ENCODE data around the gene SPTB. TPM values are rescaled to one million over a fixed set of nuclear protein-coding genes. Genes with fewer than 3 reads are reported as not detected.

The SPTB gene
- polyA plus RNA-seq, 3 donors from 2014 or later, result 0.29 TPM; not detected in 2

DNA sequence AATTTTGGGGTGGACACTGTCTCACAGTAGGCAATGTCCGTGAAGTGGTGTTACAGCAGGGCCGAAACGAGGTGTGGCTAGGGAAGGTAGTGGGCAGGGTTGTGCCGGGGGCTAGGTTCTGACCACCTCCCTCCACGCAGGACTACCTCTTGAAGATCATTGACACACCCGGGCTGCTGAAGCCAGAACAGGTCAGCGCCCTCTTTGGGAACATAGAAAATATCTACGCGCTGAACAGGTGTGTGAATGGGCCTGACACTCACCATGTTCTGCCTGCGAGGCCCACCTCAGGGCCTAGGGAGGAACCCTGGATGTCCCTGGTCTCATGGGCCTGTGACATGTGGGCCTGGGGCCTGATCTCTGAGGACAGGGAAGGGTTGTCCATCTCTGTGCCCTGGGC is 150.9 kb downstream of the SPTB start:
- Mint-ChIP-seq H3K27ac (peak overlapping the region; percentile 96 to 99 (median 97)), H3K9me3 (no peaks in the 10 kb centered on the region), H3K27me3 (ENCODE audit: low read depth in 3 of 3) (peaks cover 3 to 6% (median 6%) of the 10 kb centered on the region in 3 donors), H3K4me3 (peak overlapping the region in 4 of 5 donors; percentile 33 to 96 (median 72)), H3K4me1 (peaks cover 87 to 88% of the 10 kb centered on the region in 2 donors), H3K36me3 (peaks cover 29 to 54% (median 33%) of the 10 kb centered on the region in 3 donors)
- no peak for DNase-seq

DNA sequence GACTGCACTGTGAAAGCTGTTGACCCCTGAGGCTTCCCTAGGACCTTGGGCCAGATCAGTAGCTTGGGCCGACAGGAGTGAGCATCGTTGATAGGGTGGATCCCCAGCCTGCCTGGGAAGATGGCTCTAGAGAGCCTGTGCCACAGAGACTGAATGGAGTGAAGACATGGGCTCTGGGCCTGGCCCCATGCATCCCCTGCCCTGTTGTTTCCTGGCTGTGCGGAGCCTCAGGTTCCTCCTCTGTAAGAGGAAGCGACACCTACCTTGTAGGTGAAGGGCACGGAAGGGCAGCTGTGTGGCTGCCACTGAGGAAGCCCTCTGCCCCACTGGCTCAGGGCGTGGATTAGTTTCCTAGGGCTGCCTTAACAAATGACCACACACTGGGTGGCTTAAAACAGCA is 151.6 kb downstream of the SPTB start:
- DNase-seq, result no peak
- Mint-ChIP-seq H3K4me3 (peak overlapping the region; percentile 18 to 96 (median 51)), H3K36me3 (peaks cover 25 to 46% (median 30%) of the 10 kb centered on the region in 3 donors), H3K27me3 (ENCODE audit: low read depth in 3 of 3) (peaks cover 5 to 11% (median 8%) of the 10 kb centered on the region in 3 donors), H3K9me3 (no peaks in the 10 kb centered on the region), H3K4me1 (peaks cover 87 to 88% of the 10 kb centered on the region in 2 donors), H3K27ac (peak overlapping the region; percentile 96 to 99 (median 97))

DNA sequence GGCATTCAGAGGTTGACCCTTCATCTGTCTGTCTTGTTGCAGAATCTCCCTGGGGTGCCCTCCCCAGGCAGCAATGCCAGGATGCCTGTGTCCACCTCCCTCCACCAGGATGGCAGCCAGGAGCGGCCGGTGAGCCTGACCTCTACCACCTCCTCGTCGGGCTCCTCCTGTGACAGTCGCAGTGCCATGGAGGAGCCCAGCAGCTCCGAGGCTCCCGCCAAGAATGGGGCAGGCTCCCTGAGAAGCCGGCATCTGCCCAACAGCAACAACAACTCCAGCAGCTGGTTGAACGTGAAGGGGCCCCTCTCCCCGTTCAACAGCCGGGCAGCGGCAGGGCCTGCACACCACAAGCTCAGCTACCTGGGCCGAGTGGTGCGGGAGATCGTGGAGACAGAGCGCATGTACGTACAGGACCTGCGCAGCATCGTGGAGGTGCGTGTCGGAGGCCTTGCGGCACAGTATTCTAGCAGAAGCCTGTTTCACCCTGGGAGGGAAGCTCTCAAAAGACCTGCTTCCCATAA is 152.1 kb downstream of the SPTB start:
- Mint-ChIP-seq H3K27me3 (ENCODE audit: low read depth in 3 of 3) (peaks cover 10 to 13% (median 11%) of the 10 kb centered on the region in 3 donors), H3K27ac (peak overlapping the region; percentile 96 to 99 (median 97)), H3K4me1 (peaks cover 90 to 91% of the 10 kb centered on the region in 2 donors), H3K4me3 (peak overlapping the region; percentile 18 to 96 (median 93)), H3K9me3 (no peaks in the 10 kb centered on the region), H3K36me3 (peaks cover 25 to 43% (median 30%) of the 10 kb centered on the region in 3 donors)
- DNase-seq, result no peak

- H3K4me3 Mint-ChIP-seq, result peak overlapping the region; percentile 83 to 96 (median 93)
- H3K36me3 Mint-ChIP-seq, result peaks cover 24 to 32% (median 29%) of the 10 kb centered on the region in 3 donors
- H3K27me3 Mint-ChIP-seq (ENCODE audit: low read depth in 3 of 3), result peaks cover 9 to 12% (median 12%) of the 10 kb centered on the region in 3 donors
- no peak for DNase-seq
- peak overlapping the region; percentile 96 to 99 (median 97) for H3K27ac Mint-ChIP-seq
- H3K4me1 Mint-ChIP-seq, result peaks cover 95 to 97% of the 10 kb centered on the region in 2 donors
- H3K9me3 Mint-ChIP-seq, result no peaks in the 10 kb centered on the region
Observed at GRCh38 chr14:64726585-64726890, 153.2 kb downstream of the SPTB start.

DNA sequence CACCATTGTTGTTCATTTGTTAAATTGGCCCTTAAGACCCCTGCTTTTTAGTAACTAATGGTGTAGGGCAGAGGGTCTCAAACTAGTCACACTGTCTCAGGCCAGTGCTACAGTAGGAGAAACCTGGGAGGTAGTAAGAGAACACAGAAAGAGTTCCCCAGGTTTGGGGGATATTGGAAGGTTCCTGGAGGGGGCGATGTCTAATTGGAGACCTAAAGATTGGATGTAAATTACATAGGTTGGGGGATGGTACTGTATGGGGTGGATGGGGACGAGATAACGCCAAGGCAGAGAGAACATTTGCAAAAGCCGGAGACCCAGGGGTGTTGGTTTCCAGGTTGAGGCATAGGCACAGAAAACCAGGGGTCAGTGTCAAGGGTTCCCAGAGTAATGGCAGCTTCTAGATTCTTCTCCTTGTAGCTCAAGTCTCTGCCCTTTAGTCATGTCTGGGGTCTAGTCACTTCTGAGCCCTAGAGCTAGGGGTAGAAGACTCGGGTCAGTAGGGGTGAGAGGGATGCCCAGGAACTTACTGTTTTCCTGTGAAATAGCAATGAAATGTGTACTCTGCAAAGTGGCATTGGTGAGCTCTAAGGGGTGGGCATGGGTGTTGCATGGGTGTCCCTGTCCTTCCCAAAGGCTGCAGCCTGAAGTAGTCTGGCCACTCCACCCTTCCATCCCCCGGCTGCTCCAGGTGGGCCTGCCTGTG is 153.7 kb downstream of the SPTB start:
- DNase-seq, result no peak
- Mint-ChIP-seq H3K4me1 (peaks cover 96 to 99% of the 10 kb centered on the region in 2 donors), H3K36me3 (peaks cover 20 to 29% (median 26%) of the 10 kb centered on the region in 3 donors), H3K9me3 (no peaks in the 10 kb centered on the region), H3K27ac (peak overlapping the region; percentile 96 to 99 (median 97)), H3K4me3 (peak overlapping the region; percentile 83 to 96 (median 93)), H3K27me3 (ENCODE audit: low read depth in 3 of 3) (peaks cover 9 to 12% (median 11%) of the 10 kb centered on the region in 3 donors)

GRCh38 chr14:64725261-64725815 is 154.4 kb downstream of the SPTB start:
- H3K27ac Mint-ChIP-seq, result peak overlapping the region; percentile 96 to 99 (median 97)
- peaks cover 9 to 12% (median 11%) of the 10 kb centered on the region in 3 donors for H3K27me3 Mint-ChIP-seq (ENCODE audit: low read depth in 3 of 3)
- H3K4me3 Mint-ChIP-seq, result peak overlapping the region; percentile 83 to 96 (median 93)
- H3K4me1 Mint-ChIP-seq, result peaks cover 100% of the 10 kb centered on the region in 2 donors
- DNase-seq, result no peak
- H3K9me3 Mint-ChIP-seq, result no peaks in the 10 kb centered on the region
- peaks cover 18 to 29% (median 23%) of the 10 kb centered on the region in 3 donors for H3K36me3 Mint-ChIP-seq

GRCh38 chr14:64724578-64724930 is 155.2 kb downstream of the SPTB start:
- H3K27ac Mint-ChIP-seq, result peak overlapping the region; percentile 96 to 99 (median 97)
- peaks cover 100% of the 10 kb centered on the region in 2 donors for H3K4me1 Mint-ChIP-seq
- peaks cover 9 to 16% (median 11%) of the 10 kb centered on the region in 3 donors for H3K27me3 Mint-ChIP-seq (ENCODE audit: low read depth in 3 of 3)
- H3K36me3 Mint-ChIP-seq, result peaks cover 15 to 25% (median 22%) of the 10 kb centered on the region in 3 donors
- H3K9me3 Mint-ChIP-seq, result no peaks in the 10 kb centered on the region
- no peak for DNase-seq
- H3K4me3 Mint-ChIP-seq, result peak overlapping the region; percentile 83 to 96 (median 93)

- peak overlapping the region; percentile 96 to 99 (median 97) for H3K27ac Mint-ChIP-seq
- H3K4me3 Mint-ChIP-seq, result peak overlapping the region; percentile 83 to 96 (median 93)
- H3K9me3 Mint-ChIP-seq, result no peaks in the 10 kb centered on the region
- DNase-seq, result peak; percentile 64 to 73 (median 72)
- peaks cover 10 to 19% (median 17%) of the 10 kb centered on the region in 3 donors for H3K36me3 Mint-ChIP-seq
- H3K4me1 Mint-ChIP-seq, result peaks cover 100% of the 10 kb centered on the region in 2 donors
- H3K27me3 Mint-ChIP-seq (ENCODE audit: low read depth in 3 of 3), result peaks cover 9 to 16% (median 11%) of the 10 kb centered on the region in 3 donors
Observed at GRCh38 chr14:64723691-64724577, 155.8 kb downstream of the SPTB start.

GRCh38 chr14:64722842-64723447 is 156.8 kb downstream of the SPTB start:
- H3K27me3 Mint-ChIP-seq (ENCODE audit: low read depth in 3 of 3), result peaks cover 9 to 16% (median 11%) of the 10 kb centered on the region in 3 donors
- H3K9me3 Mint-ChIP-seq, result no peaks in the 10 kb centered on the region
- peaks cover 100% of the 10 kb centered on the region in 2 donors for H3K4me1 Mint-ChIP-seq
- H3K36me3 Mint-ChIP-seq, result peaks cover 4 to 16% (median 13%) of the 10 kb centered on the region in 3 donors
- peak; percentile 82 to 84 (median 82) for DNase-seq
- H3K4me3 Mint-ChIP-seq, result peak overlapping the region; percentile 83 to 96 (median 93)
- peak overlapping the region; percentile 96 to 99 (median 97) for H3K27ac Mint-ChIP-seq

GRCh38 chr14:64721899-64722298 is 157.8 kb downstream of the SPTB start:
- peaks cover 4 to 19% (median 14%) of the 10 kb centered on the region in 3 donors for H3K36me3 Mint-ChIP-seq
- peak overlapping the region; percentile 96 to 99 (median 97) for H3K27ac Mint-ChIP-seq
- no peak for DNase-seq
- no peaks in the 10 kb centered on the region for H3K9me3 Mint-ChIP-seq
- H3K4me1 Mint-ChIP-seq, result peaks cover 100% of the 10 kb centered on the region in 2 donors
- peak overlapping the region; percentile 83 to 96 (median 93) for H3K4me3 Mint-ChIP-seq
- H3K27me3 Mint-ChIP-seq (ENCODE audit: low read depth in 3 of 3), result peaks cover 6 to 16% (median 11%) of the 10 kb centered on the region in 3 donors

DNA sequence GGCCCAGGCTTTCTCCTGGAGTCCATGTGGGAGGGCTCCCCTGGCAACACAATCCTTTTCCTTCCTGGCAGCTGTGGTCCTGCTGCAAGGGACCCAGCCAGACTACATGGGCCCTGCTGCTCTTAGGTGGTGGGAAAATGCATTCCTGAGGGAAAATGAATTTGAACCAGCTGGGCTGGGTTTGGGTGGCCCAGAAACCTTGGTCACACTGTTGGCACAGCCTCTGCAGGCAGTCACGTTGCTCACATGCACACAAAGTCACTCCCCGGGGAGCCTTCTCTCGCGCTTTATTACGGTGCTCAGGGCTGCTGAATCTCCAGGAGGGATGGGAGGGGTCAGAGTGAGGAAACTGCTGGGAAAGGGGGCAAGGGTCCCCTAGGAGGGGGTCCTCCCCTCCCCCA is 158.3 kb downstream of the SPTB start:
- no peaks in the 10 kb centered on the region for H3K9me3 Mint-ChIP-seq
- peaks cover 4 to 19% (median 15%) of the 10 kb centered on the region in 3 donors for H3K36me3 Mint-ChIP-seq
- peaks cover 6 to 17% (median 16%) of the 10 kb centered on the region in 3 donors for H3K27me3 Mint-ChIP-seq (ENCODE audit: low read depth in 3 of 3)
- peaks cover 100% of the 10 kb centered on the region in 2 donors for H3K4me1 Mint-ChIP-seq
- no peak for DNase-seq
- peak overlapping the region; percentile 96 to 99 (median 97) for H3K27ac Mint-ChIP-seq
- H3K4me3 Mint-ChIP-seq, result peak overlapping the region; percentile 83 to 96 (median 93)

DNA sequence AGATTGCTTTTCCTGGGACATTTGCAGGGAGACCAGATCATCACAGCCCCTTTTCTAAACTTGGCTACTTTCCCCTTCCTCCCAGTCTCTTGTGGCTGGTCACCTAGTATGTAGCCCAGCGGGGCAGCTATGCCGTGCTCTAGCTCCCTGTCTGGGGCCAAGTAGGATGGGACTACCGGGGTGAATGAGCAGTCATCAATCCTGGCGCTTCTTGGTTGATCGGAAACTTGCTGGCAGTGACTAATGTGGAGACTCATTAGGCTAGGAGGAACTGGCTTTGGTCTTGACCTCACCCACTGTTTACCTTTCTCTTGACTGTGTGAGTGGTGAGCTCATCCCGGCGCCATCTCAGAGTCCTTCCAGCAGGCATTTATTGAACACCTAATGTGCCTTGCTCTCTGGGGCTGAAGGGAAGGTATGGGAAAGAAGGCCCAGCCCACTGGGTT is 159.6 kb downstream of the SPTB start:
- Mint-ChIP-seq H3K27ac (peak overlapping the region; percentile 96 to 99 (median 97)), H3K9me3 (no peaks in the 10 kb centered on the region), H3K4me3 (peak overlapping the region; percentile 37 to 96 (median 89)), H3K36me3 (peaks cover 4 to 19% (median 18%) of the 10 kb centered on the region in 3 donors), H3K27me3 (ENCODE audit: low read depth in 3 of 3) (peaks cover 6 to 17% (median 16%) of the 10 kb centered on the region in 3 donors), H3K4me1 (peaks cover 100% of the 10 kb centered on the region in 2 donors)
- DNase-seq, result no peak

Measured in immature natural killer cell (primary cell).